ENCODE results near the gene TEX13D.

Gene TEX13D

DNA sequence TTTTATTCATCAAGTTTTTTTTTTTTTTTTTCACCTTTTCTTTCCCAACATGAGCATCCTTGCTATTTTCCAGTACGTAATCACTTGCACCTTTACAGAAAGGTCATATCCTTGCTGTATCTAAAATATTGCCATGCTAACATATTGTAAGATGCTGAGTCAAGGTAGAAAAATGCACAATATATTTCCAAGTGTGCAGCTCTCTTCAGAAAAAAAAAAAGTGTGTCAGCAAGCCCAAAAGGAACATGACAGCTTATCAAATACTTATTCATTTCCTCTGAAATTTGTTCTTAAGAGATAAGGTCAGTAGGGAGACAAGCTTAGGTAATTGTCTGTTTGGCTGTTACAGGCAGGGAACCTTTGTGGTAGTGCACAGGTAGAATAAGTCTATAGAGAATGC lies 40.9 kb downstream of the TEX13D start:
- TF ChIP-seq TARDBP (IDR thresholded peaks at IDR 0.05) = no peak
- TF ChIP-seq ELF4 (IDR thresholded peaks at IDR 0.05) = no peak
- TF ChIP-seq FOXM1 (IDR thresholded peaks at IDR 0.05; ENCODE audit: borderline replicate concordance) = no peak
- ChIA-PET CTCF (no interaction called here), POLR2A (no interaction called here)
- no peak for DNase-seq (ENCODE audit: extremely low spot score)

DNA sequence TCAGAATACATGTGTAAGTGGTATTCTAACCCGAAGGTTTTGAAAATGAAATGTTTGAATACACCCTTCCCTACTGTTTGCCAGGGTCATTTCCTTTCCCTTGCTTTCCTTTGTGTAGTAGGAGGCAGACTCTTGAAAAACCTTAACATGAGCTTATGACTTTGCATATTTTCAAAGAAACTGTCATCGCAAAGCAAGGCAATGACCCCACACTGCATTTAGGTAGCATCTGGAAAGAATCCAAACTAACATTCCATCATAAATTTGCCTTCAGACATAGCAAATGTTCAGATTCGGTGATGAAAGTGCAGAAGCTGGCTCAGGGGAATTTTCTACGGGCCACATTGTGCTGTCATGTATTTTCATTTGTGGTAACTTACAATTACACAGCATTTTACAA lies 46.2 kb downstream of the TEX13D start:
- POLR2A ChIA-PET = no interaction called here
- CTCF ChIA-PET = no interaction called here
- DNase-seq (ENCODE audit: extremely low spot score) = no peak
- no peak for TF ChIP-seq BHLHE40 (IDR thresholded peaks at IDR 0.05; ENCODE audit: borderline replicate concordance)

DNA sequence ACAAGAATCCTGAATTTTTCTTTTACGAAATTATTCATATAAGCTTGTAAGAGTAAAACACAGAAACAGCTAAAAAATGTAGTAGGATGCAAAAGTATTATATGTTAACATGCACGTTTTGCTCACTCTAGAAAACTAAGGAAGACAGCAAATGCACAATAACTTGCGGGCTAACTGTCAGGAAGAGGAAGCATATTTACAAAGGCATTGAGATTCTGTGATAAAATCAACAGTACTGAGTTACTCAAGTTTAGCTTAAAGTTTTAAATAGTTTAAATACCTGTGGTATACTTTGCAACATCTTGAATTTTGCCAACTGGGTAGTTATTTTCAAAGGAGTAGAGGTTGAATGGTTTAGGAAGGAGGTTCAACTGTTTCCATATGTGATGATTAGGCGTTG lies 50.9 kb downstream of the TEX13D start:
- no peak for DNase-seq (ENCODE audit: extremely low spot score)
- ChIA-PET POLR2A (no interaction called here), CTCF (no interaction called here)
- TF ChIP-seq FOXM1 (IDR thresholded peaks at IDR 0.05; ENCODE audit: borderline replicate concordance) (no peak), FOXK2 (IDR thresholded peaks at IDR 0.05) (no peak), TARDBP (IDR thresholded peaks at IDR 0.05) (no peak), L3MBTL2 (conservative IDR thresholded peaks at IDR 0.05) (no peak), NFRKB (IDR thresholded peaks at IDR 0.05) (no peak), SP1 (IDR thresholded peaks at IDR 0.05) (no peak), ZNF384 (IDR thresholded peaks at IDR 0.05) (no peak), FOXA1 (IDR thresholded peaks at IDR 0.05) (no peak), BHLHE40 (IDR thresholded peaks at IDR 0.05; ENCODE audit: borderline replicate concordance) (no peak), HDGF (IDR thresholded peaks at IDR 0.05; ENCODE audit: borderline replicate concordance) (no peak), ARNT (IDR thresholded peaks at IDR 0.05) (no peak), CTBP1 (IDR thresholded peaks at IDR 0.05; ENCODE audit: borderline replicate concordance) (no peak), ELF4 (IDR thresholded peaks at IDR 0.05) (no peak), LEF1 (IDR thresholded peaks at IDR 0.05; ENCODE audit: borderline replicate concordance) (no peak), SUZ12 (IDR thresholded peaks at IDR 0.05) (no peak)
- TF ChIP-seq, protein P1, sequence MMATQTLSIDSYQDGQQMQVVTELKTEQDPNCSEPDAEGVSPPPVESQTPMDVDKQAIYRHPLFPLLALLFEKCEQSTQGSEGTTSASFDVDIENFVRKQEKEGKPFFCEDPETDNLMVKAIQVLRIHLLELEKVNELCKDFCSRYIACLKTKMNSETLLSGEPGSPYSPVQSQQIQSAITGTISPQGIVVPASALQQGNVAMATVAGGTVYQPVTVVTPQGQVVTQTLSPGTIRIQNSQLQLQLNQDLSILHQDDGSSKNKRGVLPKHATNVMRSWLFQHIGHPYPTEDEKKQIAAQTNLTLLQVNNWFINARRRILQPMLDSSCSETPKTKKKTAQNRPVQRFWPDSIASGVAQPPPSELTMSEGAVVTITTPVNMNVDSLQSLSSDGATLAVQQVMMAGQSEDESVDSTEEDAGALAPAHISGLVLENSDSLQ (IDR thresholded peaks at IDR 0.05) = no peak

DNA sequence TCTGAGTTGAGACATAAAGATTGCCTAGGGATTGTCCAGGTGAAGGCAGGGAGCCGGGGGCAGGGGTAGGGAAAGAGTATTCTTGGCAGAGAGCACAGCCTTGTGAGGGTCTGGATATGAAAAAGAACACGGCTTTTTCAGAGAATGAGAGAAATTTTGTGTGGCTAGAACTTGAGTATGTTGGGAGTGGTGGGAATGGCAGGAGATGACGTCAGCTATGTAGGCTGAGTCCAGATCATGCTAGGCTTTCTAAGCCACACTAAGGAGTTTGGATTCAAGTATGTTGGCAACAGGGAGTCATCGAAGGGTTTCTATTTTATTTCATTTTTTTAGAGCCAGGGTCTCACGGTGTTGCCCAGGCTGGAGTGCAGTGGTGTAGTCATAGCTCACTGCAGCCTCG lies 53.9 kb downstream of the TEX13D start:
- ChIA-PET CTCF (interaction anchor here (0.5 to 1.0 kb wide), 2 partner anchors 18 to 122 kb away, joined by 3 read pairs; no protein-coding TSS in a partner anchor), POLR2A (no interaction called here)
- no peak for TF ChIP-seq SP1 (IDR thresholded peaks at IDR 0.05)
- TF ChIP-seq FOXM1 (IDR thresholded peaks at IDR 0.05; ENCODE audit: borderline replicate concordance) = no peak
- TF ChIP-seq LEF1 (IDR thresholded peaks at IDR 0.05; ENCODE audit: borderline replicate concordance) = no peak
- no peak for TF ChIP-seq L3MBTL2 (conservative IDR thresholded peaks at IDR 0.05)
- no peak for TF ChIP-seq NFRKB (IDR thresholded peaks at IDR 0.05)
- no peak for TF ChIP-seq HDGF (IDR thresholded peaks at IDR 0.05; ENCODE audit: borderline replicate concordance)
- no peak for TF ChIP-seq SUZ12 (IDR thresholded peaks at IDR 0.05)
- no peak for TF ChIP-seq CTBP1 (IDR thresholded peaks at IDR 0.05; ENCODE audit: borderline replicate concordance)
- TF ChIP-seq FOXA1 (IDR thresholded peaks at IDR 0.05) = no peak
- DNase-seq (ENCODE audit: extremely low spot score) = no peak

Data from HEK293T (cell line).